GM12873 (cell line): ENCODE measurements around the gene JPH3.

Experiments
- CTCF ChIP-seq: IDR thresholded peaks from 2 replicates; pipeline ENCODE4 v1.5.1; 2012; ENCODE audit warnings: low read depth, mild to moderate bottlenecking, moderate library complexity, low read length, control low read depth; ENCODE audit not compliant: insufficient read depth; ENCODE audit errors: missing control alignments

JPH3 gene

GRCh38 chr16:87584271-87584670 is 18.0 kb upstream of the JPH3 start:
- no peak for TF ChIP-seq CTCF

- TF ChIP-seq CTCF = no peak
These were observed 17.3 kb upstream of the JPH3 start for GRCh38 chr16:87584975-87585374.

GRCh38 chr16:87585442-87586200 is 16.7 kb upstream of the JPH3 start:
- no peak for TF ChIP-seq CTCF

GRCh38 chr16:87586201-87586782 is 16.0 kb upstream of the JPH3 start:
- TF ChIP-seq CTCF = no peak

GRCh38 chr16:87587636-87588035 is 14.7 kb upstream of the JPH3 start:
- no peak for TF ChIP-seq CTCF

- no peak for TF ChIP-seq CTCF
These were observed 10.1 kb upstream of the JPH3 start for GRCh38 chr16:87592018-87592712.

- no peak for TF ChIP-seq CTCF
These were observed 8.5 kb upstream of the JPH3 start for GRCh38 chr16:87593710-87594258.
